ENCODE results near the gene BCLAF3.

GRCh38 chrX:19955306-19955705 lies 35.6 kb downstream of the BCLAF3 start:
- TF ChIP-seq, protein P1, sequence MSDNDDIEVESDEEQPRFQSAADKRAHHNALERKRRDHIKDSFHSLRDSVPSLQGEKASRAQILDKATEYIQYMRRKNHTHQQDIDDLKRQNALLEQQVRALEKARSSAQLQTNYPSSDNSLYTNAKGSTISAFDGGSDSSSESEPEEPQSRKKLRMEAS (IDR thresholded peaks at IDR 0.05; ENCODE audit: insufficient read depth, insufficient read length) = no peak
- TF ChIP-seq CTCF (IDR thresholded peaks at IDR 0.05; ENCODE audit: extremely low read depth in 1 of 2, insufficient read depth in 1 of 2, low read depth in 1 of 2, low read length in 2 of 2) = no peak
- no peak for TF ChIP-seq POLR2A (IDR thresholded peaks at IDR 0.05; ENCODE audit: low read depth, low read length)
- no peak for TF ChIP-seq MYC (IDR thresholded peaks at IDR 0.05; ENCODE audit: low read depth, low read length)
- TF ChIP-seq EZH2 (IDR thresholded peaks at IDR 0.05; ENCODE audit: borderline replicate concordance, low read depth, low read length, severe bottlenecking) = no peak
